GM12878 (cell line): ENCODE measurements around the gene OR6K3. TPM values are rescaled to one million over a fixed set of nuclear protein-coding genes. Genes with fewer than 3 reads are reported as not detected.

Experiments used
- ATAC-seq: fragments of 200-7000 bp; cut with Tn5 transposase; 3 replicates; pipeline ENCODE4 v1.9.1; 2020; ENCODE audit warnings: mild to moderate bottlenecking, moderate library complexity
- BruUV-seq: library from RNA; stranded (reverse); fragments of 400-500 nt; replicated peaks from 2 replicates; lab custom pipeline; 2021; lab: Mats Ljungman, UMichigan
- CTCF ChIA-PET: fragments of 300-600 bp; sonication (Branson Sonifier 250); formaldehyde crosslinking; extraction: SDS; loops from one replicate; lab custom pipeline; 2021; ENCODE audit warnings: inconsistent platforms; lab: Yijun Ruan, JAX
- POLR2A ChIA-PET: fragments of 350-600 bp; formaldehyde crosslinking; extraction: SDS; loops from one replicate; lab custom pipeline; 2021; ENCODE audit warnings: inconsistent platforms; lab: Charles Lee
- RAD21 ChIA-PET: fragments of 300-600 bp; sonication (Branson Sonifier 250); formaldehyde crosslinking; loops from one replicate; lab custom pipeline; 2023; ENCODE audit warnings: antibody characterized with exemption; ENCODE audit not compliant: unreplicated experiment; lab: Charles Lee
- SMC1A ChIA-PET: fragments of 300-600 bp; sonication (Branson Sonifier 250); formaldehyde crosslinking; loops from one replicate; lab custom pipeline; 2023; ENCODE audit not compliant: unreplicated experiment, uncharacterized antibody; lab: Charles Lee
- DNase-seq: peaks from one replicate; pipeline ENCODE4 v3.0.0-alpha.2; 2011; ENCODE audit warnings: low read depth, low spot score
- FAIRE-seq: peaks from 3 replicates; lab custom pipeline; 2011; peaks lifted over from hg19 to GRCh38; lab: Jason Lieb, UNC
- H2AFZ ChIP-seq: 2 replicates; pipeline ENCODE4 v1.6.0; 2011; ENCODE audit warnings: low read depth, low read length, control low read depth; ENCODE audit not compliant: control insufficient read depth
- H3K27ac ChIP-seq: 2 replicates; pipeline ENCODE4 v1.5.1; 2011; ENCODE audit warnings: control low read depth; ENCODE audit not compliant: control insufficient read depth, insufficient read depth
- H3K27me3 ChIP-seq, 2 experiments: replicated peaks in 1 of 2; 2 replicates each; pipeline versions ENCODE4 v1.6.0 to v1.6.1; 2011; ENCODE audit warnings: low read length in 1 of 2; ENCODE audit not compliant: control insufficient read depth in 2 of 2, insufficient read depth in 2 of 2
- H3K36me3 ChIP-seq, 2 experiments: 2 replicates each; pipeline ENCODE4 v1.5.1; 2011; ENCODE audit warnings: low read length in 1 of 2; ENCODE audit not compliant: control insufficient read depth in 2 of 2, insufficient read depth in 2 of 2
- H3K4me1 ChIP-seq: 2 replicates; pipeline ENCODE4 v1.6.1; 2011; ENCODE audit warnings: mild to moderate bottlenecking, low read length, moderate library complexity, mixed read lengths; ENCODE audit not compliant: control insufficient read depth, insufficient read depth
- H3K4me2 ChIP-seq: 2 replicates; pipeline ENCODE4 v1.6.0; 2011; ENCODE audit warnings: control low read depth; ENCODE audit not compliant: control insufficient read depth, insufficient read depth
- H3K4me3 ChIP-seq: fragments of 200-600 bp; sonication (generic); 2 replicates; pipeline ENCODE4 v1.5.1; 2016
- H3K79me2 ChIP-seq: 2 replicates; pipeline ENCODE4 v1.6.0; 2011; ENCODE audit warnings: low read length; ENCODE audit not compliant: control insufficient read depth, insufficient read depth
- H3K9ac ChIP-seq: 2 replicates; pipeline ENCODE4 v1.8.0; 2011; ENCODE audit warnings: low read length, control low read depth, mixed read lengths; ENCODE audit not compliant: control insufficient read depth, insufficient read depth
- H3K9me3 ChIP-seq: replicated peaks from 3 replicates; pipeline ENCODE4 v1.5.1; 2011; ENCODE audit warnings: mild to moderate bottlenecking, low read length; ENCODE audit not compliant: control insufficient read depth, insufficient read depth
- H4K20me1 ChIP-seq: 2 replicates; pipeline ENCODE4 v1.6.0; 2011; ENCODE audit not compliant: control insufficient read depth, insufficient read depth
- CEBPB ChIP-seq, 2 experiments: fragments of 150-350 bp in 1 of 2; IDR thresholded peaks; 2 replicates each; pipeline ENCODE4 v1.6.1; 2012 to 2014; ENCODE audit warnings: low read depth in 2 of 2, low read length in 2 of 2, borderline replicate concordance in 1 of 2, inconsistent platforms in 1 of 2
- CREB1 ChIP-seq: IDR thresholded peaks from 2 replicates; pipeline ENCODE4 v1.6.1; 2012; ENCODE audit warnings: low read depth, mild to moderate bottlenecking, inconsistent platforms
- DPF2 ChIP-seq: fragments of 450-650 bp; IDR thresholded peaks from 2 replicates; pipeline ENCODE4 v1.6.1; 2017; ENCODE audit warnings: mild to moderate bottlenecking
- EP300 ChIP-seq, 2 experiments: fragments of 150-350 bp in 1 of 2; IDR thresholded peaks; 2 replicates each; pipeline ENCODE4 v1.6.1; 2011 to 2012; ENCODE audit warnings: low read depth in 2 of 2, low read length in 2 of 2, borderline replicate concordance in 1 of 2, improper control_type of control experiment in 1 of 2, inconsistent platforms in 1 of 2; ENCODE audit not compliant: control insufficient read depth in 1 of 2
- FOS ChIP-seq: IDR thresholded peaks from 3 replicates; pipeline ENCODE4 v1.6.1; 2011; ENCODE audit warnings: borderline replicate concordance; ENCODE audit not compliant: insufficient read length; ENCODE audit errors: extremely low read depth
- FOXK2 ChIP-seq: fragments of 450-650 bp; IDR thresholded peaks from 2 replicates; pipeline ENCODE4 v1.6.1; 2017; ENCODE audit warnings: mild to moderate bottlenecking, moderate library complexity
- FOXM1 ChIP-seq: IDR thresholded peaks from 2 replicates; pipeline ENCODE4 v1.6.1; 2012; ENCODE audit warnings: low read depth, mild to moderate bottlenecking, inconsistent platforms, low read length, moderate library complexity
- GATAD2B ChIP-seq: fragments of 450-650 bp; conservative IDR thresholded peaks from 2 replicates; pipeline ENCODE4 v1.6.1; 2017; ENCODE audit warnings: low read depth, mild to moderate bottlenecking, moderate library complexity
- NBN ChIP-seq: fragments of 450-650 bp; IDR thresholded peaks from 2 replicates; pipeline ENCODE4 v1.6.1; 2016
- NFXL1 ChIP-seq: fragments of 450-650 bp; IDR thresholded peaks from 2 replicates; pipeline ENCODE4 v1.6.1; 2017; ENCODE audit warnings: antibody characterized with exemption, mild to moderate bottlenecking, borderline replicate concordance
- POLR2A ChIP-seq: IDR thresholded peaks from 2 replicates; pipeline ENCODE4 v1.6.1; 2011; ENCODE audit warnings: low read depth, mild to moderate bottlenecking, low read length
- RBBP5 ChIP-seq: fragments of 200-600 bp; sonication (generic); conservative IDR thresholded peaks from 2 replicates; pipeline ENCODE4 v1.6.1; 2016
- SIX5 ChIP-seq: IDR thresholded peaks from 2 replicates; pipeline ENCODE4 v1.6.1; 2011; ENCODE audit warnings: mild to moderate bottlenecking, low read depth, low read length, moderate library complexity; ENCODE audit not compliant: severe bottlenecking
- SREBF1 ChIP-seq: IDR thresholded peaks from 2 replicates; pipeline ENCODE4 v1.6.1; 2012; ENCODE audit warnings: mild to moderate bottlenecking, low read length
- SRF ChIP-seq, 2 experiments: IDR thresholded peaks; 2 replicates each; pipeline ENCODE4 v1.6.1; 2011; ENCODE audit warnings: low read depth in 2 of 2, low read length in 2 of 2, mild to moderate bottlenecking in 1 of 2, moderate library complexity in 1 of 2
- STAT1 ChIP-seq: fragments of 450-650 bp; conservative IDR thresholded peaks from 2 replicates; pipeline ENCODE4 v1.6.1; 2014; ENCODE audit warnings: antibody characterized with exemption, mild to moderate bottlenecking
- TBL1XR1 ChIP-seq: IDR thresholded peaks from 2 replicates; pipeline ENCODE4 v1.6.1; 2012; ENCODE audit warnings: low read depth, low read length, improper control_type of control experiment
- ZNF207 ChIP-seq: fragments of 450-650 bp; IDR thresholded peaks from 2 replicates; pipeline ENCODE4 v1.6.1; 2014; ENCODE audit warnings: antibody characterized with exemption, mild to moderate bottlenecking, borderline replicate concordance
- ZNF622 ChIP-seq: fragments of 450-650 bp; IDR thresholded peaks from 2 replicates; pipeline ENCODE4 v1.6.1; 2017; ENCODE audit warnings: mild to moderate bottlenecking, inconsistent platforms
- WGBS: methylation state at CpG from one replicate; pipeline ENCODE4 v1.1.6; 2016; ENCODE audit warnings: low lambda C conversion rate; ENCODE audit not compliant: insufficient replicate concordance, insufficient coverage; ENCODE audit errors: missing lambda C conversion rate; 5-methylcytosine and 5-hydroxymethylcytosine counted together
- in situ Hi-C: fragments of 300-500 bp; cut with MboI; formaldehyde crosslinking; loops from 9 replicates; pipeline ENCODE4 v1.14.3; 2018; ENCODE audit warnings: mixed read lengths
- intact Hi-C: fragments of 100-400 bp; cut with micrococcal nuclease; formaldehyde crosslinking; loops from one replicate; pipeline ENCODE4 v1.14.2; 2022; ENCODE audit not compliant: unreplicated experiment
- polyA plus RNA-seq, 11 experiments: library from polyadenylated mRNA; depleted of rRNA in 4 of 11; unstranded in 6 of 11; stranded (reverse) in 5 of 11; fragments of >200 nt; fragmentation: Nextera tagmentation in 4 of 11; fragmentation: Illumina TruSeq in 1 of 11; extraction: Ambion mirVana in 4 of 11; extraction: Trizol in 1 of 11; gene quantifications; 1 replicate in 1 of 11; 2 replicates in 10 of 11; pipeline versions ENCODE4 v1.2.1 to v1.2.3, GENCODE V29; 2011 to 2016; ENCODE audit warnings: inconsistent platforms in 2 of 11, missing spikeins in 2 of 11, low read depth in 1 of 11
- total RNA-seq, 4 experiments: library from RNA; depleted of rRNA in 3 of 4; stranded (reverse); fragments of >200 nt in 3 of 4; fragmentation: Illumina TruSeq in 1 of 4; extraction: Trizol in 1 of 4; gene quantifications; 2 replicates each; pipeline versions ENCODE4 v1.2.1 to v1.2.3, GENCODE V29; 2013 to 2021
- TF ChIP-seq, protein P1 (sequence below): fragments of 450-650 bp; IDR thresholded peaks from 2 replicates; pipeline ENCODE4 v1.6.1; 2016; ENCODE audit warnings: mild to moderate bottlenecking, moderate library complexity, borderline replicate concordance

Gene OR6K3
- total and polyA plus RNA-seq, 10 of the 15 experiments (the other 5 are each of a cell fraction or from before 2014, with no cell fraction given) = not detected

DNA sequence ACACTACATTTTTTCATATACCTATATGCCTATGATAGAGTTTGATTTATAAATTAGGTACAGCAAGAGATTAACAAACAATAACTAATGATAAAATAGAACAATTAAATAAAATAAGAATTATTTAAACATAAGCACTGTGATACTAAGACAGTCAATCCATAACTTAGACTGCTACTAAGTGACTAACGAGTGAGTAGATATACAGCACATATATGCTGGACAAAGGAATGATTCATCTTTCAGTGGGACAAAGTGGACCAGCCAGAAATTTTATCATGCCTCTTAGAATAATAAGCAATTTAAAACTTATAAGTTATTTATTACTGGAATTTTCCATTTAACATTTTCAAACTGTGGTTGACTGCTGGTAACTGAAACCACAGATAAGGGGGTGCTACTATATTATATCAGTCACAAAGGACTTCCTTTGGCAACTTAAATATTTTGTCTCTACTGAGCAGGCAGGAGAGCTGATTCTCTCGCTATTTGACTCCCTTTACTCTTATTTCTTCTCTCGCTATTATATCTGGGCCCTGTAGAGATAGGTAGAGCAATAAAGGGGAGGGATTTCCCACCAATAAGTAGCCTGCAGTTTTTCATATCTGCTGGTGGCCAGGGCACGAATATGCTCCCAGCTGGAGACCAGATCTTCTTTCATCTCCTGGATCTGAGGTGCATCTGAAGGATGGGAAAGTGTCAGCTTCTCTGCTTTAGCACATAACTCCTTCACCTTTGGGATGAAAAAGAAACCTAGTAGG, 44.8 kb downstream of the OR6K3 start:
- RAD21 ChIA-PET = no interaction called here
- DNase-seq (no peak), FAIRE-seq (no peak), ATAC-seq (no peak)
- H4K20me1 ChIP-seq = no peaks in the 10 kb centered on the region
- BruUV-seq = no TSS peak
- intact Hi-C loops = no loop called here
- H3K9ac ChIP-seq = no peak overlapping the region
- no peak overlapping the region for H3K4me2 ChIP-seq
- in situ Hi-C loops = no loop called here
- WGBS = 48% methylated on average over 4 of the region's 4 CpGs
- no peaks in the 10 kb centered on the region for H3K27me3 ChIP-seq
- no peak overlapping the region for H2AFZ ChIP-seq
- H3K27ac ChIP-seq = no peak overlapping the region
- CTCF ChIA-PET = no interaction called here
- H3K4me3 ChIP-seq = no peak overlapping the region
- no peaks in the 10 kb centered on the region for H3K36me3 ChIP-seq
- no peaks in the 10 kb centered on the region for H3K9me3 ChIP-seq
- TF ChIP-seq SREBF1 (no peak), GATAD2B (no peak), NFXL1 (no peak), FOXM1 (no peak), EP300 (IDR thresholded peaks at IDR 0.05; ENCODE audit: borderline replicate concordance in 1 of 2, control insufficient read depth in 1 of 2, low read depth in 2 of 2, low read length in 2 of 2) (no peak), NBN (no peak), ZNF207 (no peak), SRF (IDR thresholded peaks at IDR 0.05; ENCODE audit: low read depth in 2 of 2, low read length in 2 of 2) (no peak), DPF2 (no peak), SIX5 (no peak), TBL1XR1 (no peak), FOS (no peak), CREB1 (no peak), CEBPB (IDR thresholded peaks at IDR 0.05; ENCODE audit: borderline replicate concordance in 1 of 2, low read depth in 2 of 2, low read length in 2 of 2) (no peak), ZNF622 (no peak), FOXK2 (no peak), POLR2A (no peak), RBBP5 (no peak), STAT1 (no peak)
- TF ChIP-seq, protein P1, sequence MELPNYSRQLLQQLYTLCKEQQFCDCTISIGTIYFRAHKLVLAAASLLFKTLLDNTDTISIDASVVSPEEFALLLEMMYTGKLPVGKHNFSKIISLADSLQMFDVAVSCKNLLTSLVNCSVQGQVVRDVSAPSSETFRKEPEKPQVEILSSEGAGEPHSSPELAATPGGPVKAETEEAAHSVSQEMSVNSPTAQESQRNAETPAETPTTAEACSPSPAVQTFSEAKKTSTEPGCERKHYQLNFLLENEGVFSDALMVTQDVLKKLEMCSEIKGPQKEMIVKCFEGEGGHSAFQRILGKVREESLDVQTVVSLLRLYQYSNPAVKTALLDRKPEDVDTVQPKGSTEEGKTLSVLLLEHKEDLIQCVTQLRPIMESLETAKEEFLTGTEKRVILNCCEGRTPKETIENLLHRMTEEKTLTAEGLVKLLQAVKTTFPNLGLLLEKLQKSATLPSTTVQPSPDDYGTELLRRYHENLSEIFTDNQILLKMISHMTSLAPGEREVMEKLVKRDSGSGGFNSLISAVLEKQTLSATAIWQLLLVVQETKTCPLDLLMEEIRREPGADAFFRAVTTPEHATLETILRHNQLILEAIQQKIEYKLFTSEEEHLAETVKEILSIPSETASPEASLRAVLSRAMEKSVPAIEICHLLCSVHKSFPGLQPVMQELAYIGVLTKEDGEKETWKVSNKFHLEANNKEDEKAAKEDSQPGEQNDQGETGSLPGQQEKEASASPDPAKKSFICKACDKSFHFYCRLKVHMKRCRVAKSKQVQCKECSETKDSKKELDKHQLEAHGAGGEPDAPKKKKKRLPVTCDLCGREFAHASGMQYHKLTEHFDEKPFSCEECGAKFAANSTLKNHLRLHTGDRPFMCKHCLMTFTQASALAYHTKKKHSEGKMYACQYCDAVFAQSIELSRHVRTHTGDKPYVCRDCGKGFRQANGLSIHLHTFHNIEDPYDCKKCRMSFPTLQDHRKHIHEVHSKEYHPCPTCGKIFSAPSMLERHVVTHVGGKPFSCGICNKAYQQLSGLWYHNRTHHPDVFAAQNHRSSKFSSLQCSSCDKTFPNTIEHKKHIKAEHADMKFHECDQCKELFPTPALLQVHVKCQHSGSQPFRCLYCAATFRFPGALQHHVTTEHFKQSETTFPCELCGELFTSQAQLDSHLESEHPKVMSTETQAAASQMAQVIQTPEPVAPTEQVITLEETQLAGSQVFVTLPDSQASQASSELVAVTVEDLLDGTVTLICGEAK = no peak
- TF ChIP-seq, all 136 proteins: peak for 0
- SMC1A ChIA-PET = no interaction called here
- Histone ChIP-seq H3K4me1 (no peaks in the 10 kb centered on the region), H3K79me2 (no peaks in the 10 kb centered on the region)
- POLR2A ChIA-PET = no interaction called here
